Caco-2 (cell line): ENCODE results near the gene CALML5. TPM values are rescaled to one million over a fixed set of nuclear protein-coding genes. Genes with fewer than 3 reads are reported as not detected.

Experiments used
- BruUV-seq: library from RNA; stranded (reverse); fragments of 400-500 nt; replicated peaks from 2 replicates; lab custom pipeline; 2021; lab: Mats Ljungman, UMichigan
- CTCF ChIA-PET: fragments of 300-600 bp; sonication (Branson Sonifier 250); formaldehyde crosslinking; loops from one replicate; lab custom pipeline; 2022; ENCODE audit warnings: antibody characterized with exemption; lab: Charles Lee
- POLR2A ChIA-PET: fragments of 300-600 bp; sonication (Branson Sonifier 250); formaldehyde crosslinking; loops from one replicate; lab custom pipeline; 2022; ENCODE audit warnings: antibody characterized with exemption; lab: Charles Lee
- DNase-seq, 2 experiments: peaks; one replicate each; pipeline versions ENCODE4 v3.0.0 to v3.0.0-alpha.2; 2020 to 2022
- H3K27me3 ChIP-seq: replicated peaks from 2 replicates; pipeline ENCODE4 v1.6.0; 2011; ENCODE audit warnings: low read length; ENCODE audit not compliant: control insufficient read depth, insufficient read depth
- H3K36me3 ChIP-seq: 2 replicates; pipeline ENCODE4 v1.5.1; 2011; ENCODE audit warnings: low read length; ENCODE audit not compliant: control insufficient read depth, insufficient read depth
- H3K4me1 ChIP-seq: fragments of 250-450 bp; sonication (Bioruptor Pico); 2 replicates; pipeline ENCODE4 v1.5.1; 2020; ENCODE audit warnings: mild to moderate bottlenecking
- H3K4me3 ChIP-seq: 2 replicates; pipeline ENCODE4 v1.5.1; 2011; ENCODE audit warnings: low read depth, mild to moderate bottlenecking, control low read depth, low read length
- H3K9me3 ChIP-seq: fragments of 250-450 bp; sonication (Bioruptor Pico); 2 replicates; pipeline ENCODE4 v1.5.1; 2020; ENCODE audit warnings: mild to moderate bottlenecking, moderate library complexity
- H3K27ac Mint-ChIP-seq: one replicate; pipeline ENCODE4 v1.8.0; 2022; ENCODE audit warnings: mixed read lengths; ENCODE audit not compliant: unreplicated experiment
- H3K27me3 Mint-ChIP-seq: one replicate; pipeline ENCODE4 v1.8.0; 2022; ENCODE audit warnings: mixed read lengths; ENCODE audit not compliant: insufficient read depth, unreplicated experiment
- H3K36me3 Mint-ChIP-seq: one replicate; pipeline ENCODE4 v1.8.0; 2022; ENCODE audit warnings: mild to moderate bottlenecking, mixed read lengths; ENCODE audit not compliant: insufficient read depth, unreplicated experiment
- H3K4me1 Mint-ChIP-seq: one replicate; pipeline ENCODE4 v1.8.0; 2022; ENCODE audit warnings: low read depth, mixed read lengths; ENCODE audit not compliant: unreplicated experiment
- H3K4me3 Mint-ChIP-seq: one replicate; pipeline ENCODE4 v1.8.0; 2022; ENCODE audit warnings: mild to moderate bottlenecking, moderate library complexity, mixed read lengths; ENCODE audit not compliant: unreplicated experiment
- H3K9me3 Mint-ChIP-seq: one replicate; pipeline ENCODE4 v1.8.0; 2022; ENCODE audit warnings: mixed read lengths; ENCODE audit not compliant: unreplicated experiment
- intact Hi-C: fragments of 100-400 bp; cut with micrococcal nuclease; formaldehyde crosslinking; loops from one replicate; pipeline ENCODE4 v1.10.0; 2022; ENCODE audit not compliant: unreplicated experiment
- total RNA-seq: library from RNA; stranded (reverse); gene quantifications from 2 replicates; pipeline ENCODE4 v1.2.3, GENCODE V29; 2022
- TF ChIP-seq, protein P1 (sequence below), 2 experiments: fragments of 200-600 bp in 1 of 2; IDR thresholded peaks; 1 replicate in 1 of 2; 2 replicates in 1 of 2; pipeline versions ENCODE4 v1.5.1 to v1.8.0; 2011 to 2022; ENCODE audit warnings: antibody characterized with exemption in 1 of 2, control low read depth in 1 of 2, inconsistent platforms in 1 of 2, low read depth in 1 of 2, low read length in 1 of 2, mild to moderate bottlenecking in 1 of 2, moderate library complexity in 1 of 2; ENCODE audit not compliant: insufficient read depth in 1 of 2, severe bottlenecking in 1 of 2, unreplicated experiment in 1 of 2

CALML5 gene
- total RNA-seq, 1 experiment from 2014 or later, result not detected

DNA sequence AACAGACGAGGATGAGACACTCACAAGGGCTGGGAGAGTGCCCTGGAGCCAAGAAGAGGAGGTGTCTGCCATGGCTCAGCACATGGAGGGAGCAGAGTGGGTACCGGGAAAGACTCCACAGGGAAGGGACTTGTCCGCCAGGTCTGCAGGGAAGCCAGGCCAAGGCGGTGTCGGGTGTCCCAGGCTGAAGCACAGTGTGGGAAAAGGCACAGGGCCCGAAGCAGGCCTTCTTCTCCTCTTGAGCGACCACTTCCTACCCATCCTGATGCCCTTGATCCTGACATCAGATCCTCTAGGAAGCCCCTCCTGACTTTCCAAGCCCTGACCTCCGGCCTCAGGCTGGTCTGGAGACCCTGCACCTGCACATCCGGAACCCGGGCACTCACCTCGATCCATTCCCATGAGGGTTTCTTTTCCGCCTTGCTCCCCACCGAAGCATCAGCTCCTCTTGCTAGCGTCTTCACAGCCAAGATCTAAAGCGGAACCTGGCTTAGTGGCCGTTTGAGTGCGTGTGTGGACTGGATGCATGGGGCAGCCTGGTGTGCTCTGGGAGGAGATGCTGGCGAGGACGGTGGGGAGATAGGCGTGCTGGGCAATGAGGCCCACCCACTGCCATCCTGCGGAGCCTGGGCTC lies 33.8 kb upstream of the CALML5 start:
- H3K4me3 ChIP-seq, result no peak overlapping the region
- no TSS peak for BruUV-seq
- Mint-ChIP-seq H3K36me3 (no peaks in the 10 kb centered on the region), H3K27ac (peak overlapping the region; percentile 0), H3K4me1 (peaks cover 25% of the 10 kb centered on the region), H3K9me3 (peaks cover 13% of the 10 kb centered on the region), H3K4me3 (no peak overlapping the region), H3K27me3 (no peaks in the 10 kb centered on the region)
- no peaks in the 10 kb centered on the region for H3K27me3 ChIP-seq
- ChIA-PET POLR2A (interaction anchor here (0.5 kb wide), 1 partner anchor 633 kb away, joined by 12 read pairs; no protein-coding TSS in a partner anchor), CTCF (no interaction called here)
- peak in 1 of 2 experiments; percentile 32 for DNase-seq
- no peaks in the 10 kb centered on the region for H3K36me3 ChIP-seq
- TF ChIP-seq, protein P1, sequence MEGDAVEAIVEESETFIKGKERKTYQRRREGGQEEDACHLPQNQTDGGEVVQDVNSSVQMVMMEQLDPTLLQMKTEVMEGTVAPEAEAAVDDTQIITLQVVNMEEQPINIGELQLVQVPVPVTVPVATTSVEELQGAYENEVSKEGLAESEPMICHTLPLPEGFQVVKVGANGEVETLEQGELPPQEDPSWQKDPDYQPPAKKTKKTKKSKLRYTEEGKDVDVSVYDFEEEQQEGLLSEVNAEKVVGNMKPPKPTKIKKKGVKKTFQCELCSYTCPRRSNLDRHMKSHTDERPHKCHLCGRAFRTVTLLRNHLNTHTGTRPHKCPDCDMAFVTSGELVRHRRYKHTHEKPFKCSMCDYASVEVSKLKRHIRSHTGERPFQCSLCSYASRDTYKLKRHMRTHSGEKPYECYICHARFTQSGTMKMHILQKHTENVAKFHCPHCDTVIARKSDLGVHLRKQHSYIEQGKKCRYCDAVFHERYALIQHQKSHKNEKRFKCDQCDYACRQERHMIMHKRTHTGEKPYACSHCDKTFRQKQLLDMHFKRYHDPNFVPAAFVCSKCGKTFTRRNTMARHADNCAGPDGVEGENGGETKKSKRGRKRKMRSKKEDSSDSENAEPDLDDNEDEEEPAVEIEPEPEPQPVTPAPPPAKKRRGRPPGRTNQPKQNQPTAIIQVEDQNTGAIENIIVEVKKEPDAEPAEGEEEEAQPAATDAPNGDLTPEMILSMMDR (IDR thresholded peaks at IDR 0.05; ENCODE audit: insufficient read depth in 1 of 2, low read depth in 1 of 2, low read length in 1 of 2, severe bottlenecking in 1 of 2, unreplicated experiment in 1 of 2), result no peak
- no peaks in the 10 kb centered on the region for H3K9me3 ChIP-seq
- intact Hi-C loops, result no loop called here
- peaks cover 23% of the 10 kb centered on the region for H3K4me1 ChIP-seq

GRCh38 chr10:5532618-5533097 lies 33.3 kb upstream of the CALML5 start:
- Histone ChIP-seq H3K36me3 (no peaks in the 10 kb centered on the region), H3K4me3 (no peak overlapping the region), H3K4me1 (peaks cover 24% of the 10 kb centered on the region), H3K9me3 (no peaks in the 10 kb centered on the region), H3K27me3 (no peaks in the 10 kb centered on the region)
- DNase-seq, result peak in 1 of 2 experiments; percentile 30
- Mint-ChIP-seq H3K4me1 (peaks cover 20% of the 10 kb centered on the region), H3K9me3 (peaks cover 7% of the 10 kb centered on the region), H3K27me3 (no peaks in the 10 kb centered on the region), H3K4me3 (no peak overlapping the region), H3K27ac (peak overlapping the region; percentile 0), H3K36me3 (no peaks in the 10 kb centered on the region)
- POLR2A ChIA-PET, result interaction anchor here (0.5 kb wide), 1 partner anchor 633 kb away, joined by 12 read pairs; no protein-coding TSS in a partner anchor
- BruUV-seq, result no TSS peak
- CTCF ChIA-PET, result no interaction called here
- intact Hi-C loops, result no loop called here
- TF ChIP-seq, protein P1 (IDR thresholded peaks at IDR 0.05; ENCODE audit: insufficient read depth in 1 of 2, low read depth in 1 of 2, low read length in 1 of 2, severe bottlenecking in 1 of 2, unreplicated experiment in 1 of 2), result no peak

DNA sequence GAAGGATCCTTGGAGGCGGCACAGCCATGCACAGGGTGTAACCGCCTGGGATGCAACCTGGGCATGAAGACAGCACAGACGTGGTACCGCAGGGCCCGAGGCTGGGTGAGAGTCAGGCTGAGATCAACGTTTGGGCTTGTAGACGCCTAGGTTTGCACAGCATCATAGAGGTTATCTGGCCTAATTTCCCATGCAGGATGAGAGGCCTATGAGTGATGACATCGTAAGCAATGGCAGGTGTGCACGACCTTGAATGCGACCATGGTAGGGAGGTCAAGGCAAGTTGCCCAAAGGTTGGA lies 32.9 kb upstream of the CALML5 start:
- CTCF ChIA-PET, result no interaction called here
- H3K4me1 ChIP-seq, result peaks cover 28% of the 10 kb centered on the region
- peaks cover 3% of the 10 kb centered on the region for H3K9me3 Mint-ChIP-seq
- BruUV-seq, result no TSS peak
- no peaks in the 10 kb centered on the region for H3K9me3 ChIP-seq
- POLR2A ChIA-PET, result no interaction called here
- H3K4me1 Mint-ChIP-seq, result peaks cover 19% of the 10 kb centered on the region
- no peak overlapping the region for H3K27ac Mint-ChIP-seq
- no peaks in the 10 kb centered on the region for H3K27me3 Mint-ChIP-seq
- H3K27me3 ChIP-seq, result no peaks in the 10 kb centered on the region
- H3K4me3 Mint-ChIP-seq, result no peak overlapping the region
- TF ChIP-seq, protein P1 (IDR thresholded peaks at IDR 0.05; ENCODE audit: insufficient read depth in 1 of 2, low read depth in 1 of 2, low read length in 1 of 2, severe bottlenecking in 1 of 2, unreplicated experiment in 1 of 2), result no peak
- no peaks in the 10 kb centered on the region for H3K36me3 Mint-ChIP-seq
- H3K36me3 ChIP-seq, result no peaks in the 10 kb centered on the region
- H3K4me3 ChIP-seq, result no peak overlapping the region
- peak in 1 of 2 experiments; percentile 14 for DNase-seq
- intact Hi-C loops, result no loop called here
